Ishikawa (cell line): ENCODE measurements around the gene NAT10.

ENCODE experiments used
- CEBPB ChIP-seq: IDR thresholded peaks from 2 replicates; pipeline ENCODE4 v1.6.1; 2012
- CREB1 ChIP-seq: IDR thresholded peaks from 2 replicates; pipeline ENCODE4 v1.6.1; 2012; ENCODE audit warnings: low read depth
- EGR1 ChIP-seq: IDR thresholded peaks from 2 replicates; pipeline ENCODE4 v1.6.1; 2012
- EP300 ChIP-seq: IDR thresholded peaks from 2 replicates; pipeline ENCODE4 v1.6.1; 2012; ENCODE audit warnings: borderline replicate concordance
- FOXM1 ChIP-seq: IDR thresholded peaks from 2 replicates; pipeline ENCODE4 v1.6.1; 2012; ENCODE audit warnings: low read depth, borderline replicate concordance
- NFIC ChIP-seq: IDR thresholded peaks from 2 replicates; pipeline ENCODE4 v1.6.1; 2012
- RAD21 ChIP-seq: IDR thresholded peaks from 2 replicates; pipeline ENCODE4 v1.6.1; 2012; ENCODE audit warnings: low read depth
- REST ChIP-seq: IDR thresholded peaks from 2 replicates; pipeline ENCODE4 v1.6.1; 2012; ENCODE audit warnings: low read depth, mild to moderate bottlenecking
- TAF1 ChIP-seq: IDR thresholded peaks from 2 replicates; pipeline ENCODE4 v1.6.1; 2012; ENCODE audit warnings: low read depth, mild to moderate bottlenecking
- TCF12 ChIP-seq: IDR thresholded peaks from 2 replicates; pipeline ENCODE4 v1.6.1; 2012; ENCODE audit warnings: low read depth
- TEAD4 ChIP-seq: IDR thresholded peaks from 2 replicates; pipeline ENCODE4 v1.6.1; 2012
- YY1 ChIP-seq: IDR thresholded peaks from 2 replicates; pipeline ENCODE4 v1.6.1; 2012; ENCODE audit warnings: low read depth
- ZBTB7A ChIP-seq: IDR thresholded peaks from 2 replicates; pipeline ENCODE4 v1.6.1; 2012; ENCODE audit warnings: low read depth
- TF ChIP-seq, protein P1 (sequence below): IDR thresholded peaks from 2 replicates; pipeline ENCODE4 v1.6.1; 2012
- TF ChIP-seq, protein P2 (sequence below): IDR thresholded peaks from 2 replicates; pipeline ENCODE4 v1.6.1; 2012

NAT10 gene

DNA sequence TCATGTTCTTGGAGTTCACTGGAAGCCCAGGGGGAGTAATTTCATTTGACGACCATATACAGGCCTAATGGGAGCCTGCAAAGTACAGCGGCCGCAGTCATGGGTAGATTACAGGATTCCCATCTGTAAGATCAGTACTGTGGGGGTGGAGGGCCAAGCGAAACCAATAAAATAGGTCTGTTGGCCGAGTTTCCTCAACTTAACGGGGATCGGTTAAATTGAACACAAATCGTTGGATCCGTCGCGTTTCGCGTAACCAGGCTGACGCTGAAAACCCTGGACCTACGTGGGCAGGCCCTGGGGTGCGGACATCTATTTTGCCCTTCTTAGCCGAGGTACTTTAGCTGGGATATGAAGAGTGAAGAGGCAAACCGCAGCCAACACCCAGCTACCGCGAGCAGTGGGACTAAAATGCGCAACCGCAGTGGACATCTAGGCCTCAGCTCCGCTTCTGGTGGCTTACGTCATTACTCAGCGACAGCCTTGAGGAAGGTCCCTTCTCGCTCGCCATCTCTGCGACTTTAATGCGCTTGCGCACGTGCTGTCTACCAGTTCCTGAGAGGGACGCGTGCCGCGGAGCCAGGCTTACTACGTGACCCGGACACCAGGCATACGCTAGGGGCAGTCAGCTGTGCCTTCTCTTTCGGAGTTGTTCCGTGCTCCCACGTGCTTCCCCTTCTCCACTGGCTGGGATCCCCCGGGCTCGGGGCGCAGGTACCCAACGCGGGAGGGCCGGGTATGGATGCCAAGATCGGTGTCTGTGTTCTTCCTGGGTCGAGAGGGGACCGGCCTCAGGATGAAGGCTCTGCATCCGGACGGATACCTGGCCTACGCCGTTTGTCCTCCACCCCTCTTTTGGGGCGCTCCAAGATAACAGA lies at the start of gene NAT10:
Gene NAT10 (plus strand): TSS at position 551 of the 878 bp plus-strand sequence. CDS start 2,597 bp downstream, outside the sequence.
- TF ChIP-seq YY1 (peak; percentile 80; the same call in 1 of the 2 replicates), TCF12 (peak; percentile 10; the same call in 1 of the 2 replicates), ZBTB7A (no peak), CREB1 (peak; percentile 94), TAF1 (peak; percentile 68; the same call in 1 of the 2 replicates), REST (no peak), EP300 (no peak; the same call in 1 of the 2 replicates), FOXM1 (no peak), RAD21 (no peak), TEAD4 (0 out of 2 replicates have a peak, but pooled peaks have one; percentile 18), NFIC (0 out of 2 replicates have a peak, but pooled peaks have one; percentile 14), EGR1 (peak; percentile 19; the same call in 1 of the 2 replicates), CEBPB (no peak)
- TF ChIP-seq, protein P1, sequence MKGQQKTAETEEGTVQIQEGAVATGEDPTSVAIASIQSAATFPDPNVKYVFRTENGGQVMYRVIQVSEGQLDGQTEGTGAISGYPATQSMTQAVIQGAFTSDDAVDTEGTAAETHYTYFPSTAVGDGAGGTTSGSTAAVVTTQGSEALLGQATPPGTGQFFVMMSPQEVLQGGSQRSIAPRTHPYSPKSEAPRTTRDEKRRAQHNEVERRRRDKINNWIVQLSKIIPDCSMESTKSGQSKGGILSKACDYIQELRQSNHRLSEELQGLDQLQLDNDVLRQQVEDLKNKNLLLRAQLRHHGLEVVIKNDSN: peak; percentile 76
- TF ChIP-seq, protein P2, sequence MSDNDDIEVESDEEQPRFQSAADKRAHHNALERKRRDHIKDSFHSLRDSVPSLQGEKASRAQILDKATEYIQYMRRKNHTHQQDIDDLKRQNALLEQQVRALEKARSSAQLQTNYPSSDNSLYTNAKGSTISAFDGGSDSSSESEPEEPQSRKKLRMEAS: peak; percentile 98

GRCh38 chr11:34056672-34057071 lies 48.8 kb upstream of the NAT10 start:
- TF ChIP-seq, protein P2: no peak
- no peak for TF ChIP-seq EGR1
- TF ChIP-seq TCF12: no peak
- no peak for TF ChIP-seq NFIC
- TF ChIP-seq TEAD4: no peak
- TF ChIP-seq RAD21: no peak
- TF ChIP-seq FOXM1: no peak
- no peak for TF ChIP-seq CREB1
- TF ChIP-seq ZBTB7A: no peak
- no peak for TF ChIP-seq TAF1
- TF ChIP-seq CEBPB: no peak
- no peak for TF ChIP-seq EP300

DNA sequence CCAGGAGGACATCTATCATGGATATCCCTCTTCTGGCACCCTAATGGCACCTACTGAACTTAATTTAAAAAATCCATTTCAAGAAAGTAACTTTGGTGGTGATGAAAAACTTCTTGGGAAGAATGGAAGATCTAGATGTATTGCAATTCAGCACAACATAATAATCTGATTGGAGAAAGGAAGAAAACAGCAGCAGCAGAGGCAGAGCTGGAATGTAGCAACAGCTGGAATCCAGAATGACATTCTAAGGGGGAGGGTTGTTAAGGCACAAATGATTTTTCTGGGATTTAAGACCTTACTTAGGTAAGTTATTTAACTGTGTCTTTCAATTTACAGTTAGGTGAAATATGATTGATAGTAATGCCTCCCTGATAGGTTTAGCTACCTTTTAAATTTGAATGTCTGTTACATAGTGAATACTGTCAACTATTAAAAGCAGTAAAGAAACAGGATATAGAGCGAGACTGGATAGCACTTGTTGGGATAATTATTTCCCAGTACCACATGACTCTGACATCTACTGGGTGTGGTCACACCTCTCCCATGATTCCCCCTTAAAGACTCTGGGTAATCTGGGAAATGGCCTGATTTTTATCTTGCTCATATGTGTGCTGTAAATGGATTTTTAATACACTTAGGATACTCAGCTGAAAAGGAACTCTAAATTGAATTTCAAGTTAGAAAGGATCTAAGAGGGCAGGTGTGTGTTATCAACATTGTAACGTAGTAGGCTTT lies 42.2 kb upstream of the NAT10 start:
- TF ChIP-seq ZBTB7A (no peak), TEAD4 (no peak), RAD21 (no peak), CREB1 (no peak), YY1 (no peak), TCF12 (no peak), NFIC (no peak)
- TF ChIP-seq, protein P2: no peak
- TF ChIP-seq, protein P1: no peak

- TF ChIP-seq RAD21 (no peak), CREB1 (no peak)
Observed at GRCh38 chr11:34064291-34064690, 41.1 kb upstream of the NAT10 start.

DNA sequence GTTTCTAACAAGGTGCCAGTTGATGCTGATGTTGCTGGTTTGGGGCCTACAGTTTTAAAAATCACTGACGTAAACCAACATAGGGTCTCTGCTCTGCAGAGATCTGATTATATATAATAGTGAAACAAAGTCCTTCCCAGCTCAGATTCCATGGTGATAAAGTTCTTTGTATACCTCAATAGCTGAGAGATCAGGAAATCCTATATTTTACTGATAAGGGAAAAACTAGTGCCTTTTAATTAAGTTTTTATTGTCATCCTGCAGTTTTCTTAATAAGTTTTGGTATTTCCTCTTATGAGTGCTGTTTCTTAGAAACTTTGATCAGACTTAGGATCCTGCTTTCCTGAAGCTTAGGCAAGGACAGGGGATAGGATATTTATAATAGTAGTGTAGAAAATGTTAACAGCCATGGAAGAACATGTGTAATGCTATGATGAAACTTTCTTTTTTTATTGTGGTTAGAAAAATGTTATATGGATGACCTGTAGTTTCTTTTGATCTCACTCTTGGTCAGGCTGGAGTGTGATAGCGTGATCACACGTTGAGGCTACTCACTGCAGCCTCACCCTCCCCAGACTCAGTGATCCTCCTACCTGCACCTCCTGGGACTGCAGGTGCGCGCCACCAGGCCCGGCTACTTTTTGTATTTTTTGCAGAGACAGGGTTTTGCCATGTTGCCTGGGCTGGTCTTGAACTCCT lies 39.8 kb upstream of the NAT10 start:
- TF ChIP-seq EP300 (no peak), TAF1 (no peak), FOXM1 (no peak), TEAD4 (no peak), YY1 (no peak), EGR1 (no peak), NFIC (no peak), CEBPB (no peak), RAD21 (no peak), TCF12 (no peak)
- TF ChIP-seq, protein P2: no peak
